GM21786 (cell line): ENCODE measurements around the gene RAET1G.
"Not testable (repeated sequence)": the region's sequence is repeated elsewhere in the genome, so short reads cannot be mapped to it uniquely, and the experiment has no call there.

Experiments used
- ATAC-seq: cut with Tn5 transposase; IDR thresholded peaks from one replicate; pipeline ENCODE4 v1.9.1; 2021; ENCODE audit not compliant: unreplicated experiment

Gene RAET1G

DNA sequence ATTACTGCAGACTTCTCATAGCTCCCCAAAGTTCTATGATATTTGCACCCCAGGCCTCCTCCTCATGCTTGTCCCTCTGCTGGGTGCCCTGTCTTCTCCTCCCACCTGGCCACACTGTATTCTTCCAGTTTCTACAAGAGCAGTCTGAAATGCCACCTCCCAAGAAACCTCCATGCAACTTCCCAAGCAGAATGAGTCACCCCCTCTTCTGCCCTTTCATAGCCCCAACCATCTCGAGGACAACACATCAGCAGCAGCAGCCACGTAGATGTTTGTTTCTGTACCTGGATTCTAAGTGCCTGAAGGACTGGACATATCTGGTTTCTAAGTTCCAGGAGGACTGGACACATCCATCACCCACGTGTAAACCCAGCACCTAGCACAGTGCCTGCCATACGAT is 12.3 kb upstream of the RAET1G start:
- ATAC-seq = no peak

DNA sequence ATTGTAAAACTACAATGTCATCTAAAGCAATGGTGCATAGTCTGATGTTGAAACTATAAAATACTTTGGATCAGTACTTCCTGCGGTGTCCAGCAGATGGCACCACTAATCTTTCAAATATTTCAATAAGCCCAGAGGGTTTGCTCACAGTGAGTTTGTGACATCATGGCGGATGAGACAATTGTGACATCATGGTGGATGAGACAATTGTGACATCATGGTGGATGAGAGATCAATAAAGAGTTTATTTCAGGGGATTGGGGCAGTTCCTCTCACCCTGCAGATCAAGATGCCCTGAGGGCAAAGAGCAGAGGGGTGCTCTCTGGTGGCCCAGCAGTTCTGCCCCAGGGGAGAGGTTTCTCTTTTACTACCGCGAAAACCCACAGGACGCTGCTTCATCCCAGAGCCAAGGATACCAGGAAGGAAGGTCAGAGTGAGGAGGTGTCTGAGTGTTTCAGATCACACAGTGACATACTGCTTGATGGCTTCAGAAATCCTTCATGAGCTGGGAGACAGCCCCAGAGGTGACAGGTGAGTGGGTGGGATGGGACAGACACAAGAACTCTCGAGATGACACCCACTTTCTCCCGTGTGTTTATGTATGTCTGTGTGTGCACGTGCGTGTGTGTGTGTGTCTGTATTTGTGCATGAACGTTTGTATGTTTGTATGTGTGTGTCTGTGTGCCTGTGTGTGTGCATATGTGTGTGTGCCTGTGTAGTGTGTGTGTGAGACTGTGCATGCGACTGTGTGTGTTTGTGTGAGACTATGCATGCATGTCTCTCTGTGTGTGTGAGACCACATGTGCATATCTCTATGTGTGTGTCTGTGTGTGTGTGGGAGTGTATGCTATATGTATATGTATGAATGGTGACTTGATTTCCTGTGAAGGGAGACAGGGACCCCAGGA is 11.6 kb upstream of the RAET1G start:
- ATAC-seq = no peak

DNA sequence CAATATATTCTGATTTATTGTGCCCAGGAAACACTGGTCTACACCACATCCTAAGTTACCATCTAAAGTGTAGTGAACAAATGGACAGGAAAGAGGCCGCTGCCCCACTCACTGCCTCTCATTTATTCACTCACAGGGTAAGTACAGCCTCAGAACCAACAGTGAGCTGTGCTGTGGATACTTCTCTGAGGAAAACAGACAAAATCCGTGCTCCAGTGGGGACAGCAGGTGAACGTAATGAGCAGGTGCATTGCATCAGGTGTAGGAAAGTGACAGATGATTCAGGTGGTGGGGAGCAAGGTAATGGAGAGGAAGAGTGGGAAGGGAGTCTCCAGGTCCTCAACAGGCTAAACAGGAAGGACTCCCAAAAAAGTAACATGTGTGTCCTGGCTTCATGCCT is 10.5 kb upstream of the RAET1G start:
- ATAC-seq = no peak

DNA sequence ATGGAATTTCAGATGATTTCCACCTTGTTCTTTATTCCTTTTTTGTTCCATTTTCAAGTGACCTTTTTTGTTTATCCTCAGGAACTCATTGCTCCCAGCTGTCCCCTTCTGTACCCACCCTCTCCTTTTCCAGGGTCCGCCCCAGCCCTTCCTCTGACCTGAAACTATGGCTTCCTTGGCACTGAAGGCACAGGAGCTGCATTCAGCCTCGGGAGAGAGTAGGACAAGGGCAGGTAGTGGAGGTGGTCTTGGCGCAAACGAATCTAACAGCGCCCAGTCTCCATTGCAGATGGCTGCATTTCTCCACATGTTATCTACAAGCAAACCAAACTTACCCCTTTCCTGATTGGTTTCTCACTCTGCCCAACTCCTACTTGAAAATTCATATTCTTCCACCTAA is 10.1 kb upstream of the RAET1G start:
- ATAC-seq = no peak

DNA sequence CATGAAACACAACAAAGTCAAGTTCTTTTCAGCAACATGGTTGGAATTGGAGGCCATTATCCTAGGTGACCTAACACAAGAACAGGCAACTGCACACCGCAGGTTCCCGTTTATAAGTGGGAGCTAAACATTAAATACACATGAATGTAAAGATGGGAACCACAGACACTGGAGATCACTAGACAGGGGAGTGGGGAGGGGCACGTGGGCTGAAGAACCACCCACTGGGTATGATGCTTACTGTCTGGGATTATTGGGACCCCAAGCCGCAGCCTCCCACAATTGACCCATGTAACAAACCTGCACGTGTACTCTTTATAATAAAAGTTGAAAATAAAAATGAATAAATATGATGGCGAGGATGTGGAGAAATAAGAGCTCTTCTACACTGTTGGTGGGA is 8.6 kb upstream of the RAET1G start:
- ATAC-seq = no peak

DNA sequence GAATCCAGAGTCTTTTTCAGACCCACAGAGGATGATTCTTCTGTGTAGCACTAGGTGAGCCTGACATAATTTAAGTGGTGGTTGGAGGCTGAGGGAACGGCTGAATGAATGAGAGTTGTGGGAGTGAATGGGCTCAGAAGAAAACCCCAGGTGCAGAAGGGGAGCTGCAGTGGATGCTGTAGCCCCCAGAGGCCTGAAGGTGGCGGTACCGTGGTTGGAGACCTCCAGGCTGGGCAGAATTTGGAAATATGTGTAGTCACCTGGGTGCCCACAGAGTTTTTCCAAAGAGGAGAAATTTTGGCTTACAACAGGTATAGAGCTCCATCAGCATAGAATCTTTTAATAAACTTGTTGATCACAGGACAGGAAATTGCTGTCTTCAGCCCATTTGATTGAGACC is 6.5 kb upstream of the RAET1G start:
- no peak for ATAC-seq

DNA sequence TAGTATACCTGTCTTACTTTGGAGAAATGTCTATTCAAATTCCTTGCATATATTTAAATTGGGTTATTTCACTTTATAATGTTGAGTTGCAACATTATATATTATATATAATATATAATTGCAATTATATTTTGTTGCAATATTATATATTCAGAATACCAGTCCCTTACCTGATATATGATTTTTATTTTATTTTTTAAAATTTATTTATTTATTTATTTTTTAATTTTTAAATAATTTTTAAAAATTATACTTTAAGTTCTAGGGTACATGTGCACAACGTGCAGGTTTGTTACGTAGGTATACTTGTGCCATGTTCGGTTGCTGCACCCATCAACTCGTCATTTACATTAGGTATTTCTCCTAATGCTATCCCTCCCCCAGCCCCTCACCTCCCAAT is 4.1 kb upstream of the RAET1G start:
- not testable (repeated sequence) for ATAC-seq

DNA sequence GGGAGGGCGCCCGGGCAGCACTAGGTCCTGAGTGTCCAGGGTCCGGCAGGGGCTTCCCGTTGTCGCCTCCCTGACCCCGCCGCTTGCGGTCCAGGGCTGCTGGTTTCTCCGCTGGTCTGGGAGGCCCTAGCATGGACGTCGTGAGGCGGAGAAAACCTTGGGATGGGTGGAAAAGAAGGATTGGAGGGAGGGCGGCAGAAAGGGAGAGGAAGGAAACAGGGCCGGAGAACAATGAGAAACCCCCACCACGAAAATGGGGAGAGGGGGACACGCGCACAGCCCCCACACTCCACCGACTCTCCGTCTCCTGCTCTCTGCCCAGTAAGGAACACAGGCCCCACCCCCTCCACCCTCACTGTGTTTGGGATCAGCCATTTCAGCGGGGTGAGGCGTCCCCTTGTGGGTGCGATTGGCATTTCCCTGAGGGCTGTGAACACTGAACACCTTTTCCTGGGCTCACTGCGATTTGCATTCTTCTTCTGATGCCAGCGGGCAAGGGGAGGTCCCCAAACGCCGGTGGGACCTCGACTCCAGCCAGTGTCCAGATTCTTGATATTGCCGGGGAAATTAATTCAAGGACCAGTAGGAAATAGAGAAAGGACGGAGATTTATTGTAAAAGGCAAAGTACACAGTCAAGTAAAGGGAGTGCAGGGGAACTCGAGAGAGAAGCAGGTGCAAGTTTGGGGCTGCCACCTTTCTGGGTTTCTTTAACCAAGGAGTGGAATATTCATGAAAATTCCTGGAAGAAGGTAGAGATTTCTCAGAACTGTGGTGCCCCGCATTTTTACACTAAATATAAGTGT is 3.3 kb upstream of the RAET1G start:
- peak; percentile 68 for ATAC-seq

DNA sequence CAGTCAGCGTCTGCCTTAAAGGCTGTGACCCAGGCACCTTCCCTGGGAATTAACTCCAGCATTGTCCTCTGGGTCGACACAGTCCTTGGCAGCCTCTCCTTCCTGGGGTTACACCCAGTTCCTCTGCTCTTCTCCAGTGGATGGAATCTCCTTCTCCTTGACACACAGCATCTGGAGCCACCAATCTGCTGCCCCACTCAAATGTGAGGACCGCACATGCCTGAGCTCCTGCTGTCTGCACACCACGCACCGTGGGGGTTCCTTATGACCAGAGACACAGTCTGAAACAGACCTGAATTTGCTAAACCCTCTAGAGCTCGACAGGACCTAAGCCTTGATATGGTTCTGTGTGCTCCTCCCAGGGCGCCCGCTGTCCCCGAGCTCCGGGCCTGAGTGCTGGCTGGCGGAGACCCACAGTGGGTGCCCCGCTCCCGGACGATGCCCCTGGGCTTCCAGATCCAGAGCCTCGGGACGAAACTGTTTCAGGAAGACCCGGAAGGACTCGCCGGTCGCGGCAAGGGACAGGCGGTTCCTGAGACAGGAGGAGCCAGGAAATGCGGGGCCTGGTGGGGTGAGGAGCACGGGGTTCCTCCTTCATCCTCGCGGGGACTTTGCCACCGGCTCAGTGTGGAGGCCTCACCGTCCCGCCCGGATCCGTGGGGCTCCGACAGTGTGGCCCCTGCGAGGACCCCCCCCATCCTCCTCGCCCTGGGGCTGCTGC is 2.5 kb upstream of the RAET1G start:
- ATAC-seq = no peak

DNA sequence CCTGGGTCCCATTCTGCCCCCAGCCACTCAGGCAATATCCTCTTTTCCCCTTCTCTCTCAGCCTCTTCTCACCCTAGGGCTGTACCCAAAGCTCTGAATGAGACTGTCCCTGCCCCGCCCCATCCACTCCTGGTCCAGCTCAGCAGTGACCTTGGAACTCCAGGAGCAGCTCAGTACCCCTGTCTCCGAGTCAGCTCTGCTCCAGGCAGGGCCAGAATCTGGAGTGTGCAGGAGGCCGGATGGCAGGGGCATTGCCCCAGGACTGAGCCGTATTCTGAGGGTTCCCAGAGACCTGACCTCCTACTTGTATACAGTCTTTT is 2.0 kb upstream of the RAET1G start:
- ATAC-seq = no peak

DNA sequence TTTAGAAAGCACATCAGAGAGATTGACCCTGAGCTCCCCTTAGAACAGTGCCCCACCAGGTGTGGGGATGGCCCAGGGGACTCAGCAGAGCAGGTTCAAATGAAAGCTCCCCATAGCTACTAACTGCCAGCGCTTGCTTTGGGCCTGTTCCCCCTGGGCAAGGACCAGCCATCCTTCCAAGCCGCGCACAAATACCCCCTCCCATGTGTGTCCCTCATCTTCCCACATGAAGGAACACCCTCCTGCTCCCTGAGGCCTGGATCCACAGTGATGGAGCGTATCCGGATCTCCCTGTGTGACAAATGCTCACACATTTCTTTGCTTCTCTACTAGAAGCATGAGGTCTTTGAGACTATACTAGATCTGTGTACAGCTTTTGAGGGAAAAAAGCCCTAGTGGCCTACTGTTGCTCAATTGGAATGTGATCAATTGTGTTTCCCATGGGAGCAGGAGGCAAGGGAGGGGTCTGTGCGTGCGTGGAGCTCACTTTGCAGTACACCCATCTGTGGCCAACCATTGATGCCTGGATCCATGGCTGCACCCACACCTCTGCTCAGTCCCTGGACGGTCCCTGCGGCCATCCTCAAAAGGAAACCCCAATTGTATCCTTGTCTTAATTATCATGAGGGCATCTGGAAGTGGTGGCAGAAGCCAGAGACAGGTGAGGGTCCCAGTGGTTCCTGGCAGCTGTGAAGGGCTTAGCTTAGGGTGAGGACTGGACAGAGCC is 1.4 kb upstream of the RAET1G start:
- ATAC-seq = no peak

DNA sequence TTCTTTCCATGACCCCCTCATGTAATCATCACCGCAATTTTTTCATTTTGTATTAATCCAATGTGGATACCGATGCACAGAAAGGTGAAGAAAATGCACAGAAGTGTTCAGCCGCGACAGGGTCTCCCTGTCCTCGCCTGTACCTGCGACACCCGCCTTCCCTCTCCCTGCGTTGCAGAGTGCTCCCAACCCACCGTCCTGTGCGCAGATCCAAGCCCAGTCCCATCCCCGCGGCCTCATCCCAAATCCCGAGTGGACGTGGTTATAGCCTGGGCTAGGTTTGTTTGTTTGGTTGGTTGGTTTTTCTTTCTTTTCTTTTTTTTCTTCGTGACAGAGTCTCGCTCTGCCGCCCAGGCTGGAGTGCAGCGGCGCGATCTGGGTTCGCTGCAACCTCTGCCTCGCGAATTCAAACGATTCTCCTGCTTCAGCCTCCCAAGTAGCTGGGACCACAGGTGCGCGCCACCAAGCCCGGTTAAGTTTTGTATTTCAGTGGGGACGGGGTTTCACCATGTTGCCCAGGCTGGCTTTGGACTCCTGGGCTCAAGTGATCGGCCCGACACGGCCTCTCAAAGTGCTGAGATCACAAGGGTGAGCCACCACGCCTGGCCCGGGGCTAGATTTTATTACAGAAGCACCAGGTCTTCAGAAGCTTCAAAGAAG is 536 bp upstream of the RAET1G start:
- no peak for ATAC-seq

DNA sequence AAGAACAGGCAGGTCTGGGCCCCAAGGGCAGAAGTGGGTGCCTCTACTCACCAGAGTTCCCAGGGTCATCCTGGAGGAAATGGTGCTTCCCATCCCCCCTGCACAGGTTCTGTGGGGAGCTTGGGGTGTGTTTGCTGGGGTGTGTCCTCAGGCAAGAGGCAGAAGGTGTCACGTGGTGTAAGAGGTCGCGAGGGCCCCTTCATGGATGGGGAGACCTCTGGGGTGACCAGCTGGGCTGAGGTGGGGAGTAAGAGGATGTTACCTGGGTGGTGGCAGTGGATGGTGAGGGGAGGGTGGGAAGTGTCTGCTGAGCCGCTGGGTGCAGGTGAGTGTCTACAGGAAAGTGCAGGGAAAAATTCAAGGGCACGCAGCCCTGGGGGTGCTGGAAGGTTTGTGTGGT is 830 bp downstream of the RAET1G start:
- not testable (repeated sequence) for ATAC-seq

DNA sequence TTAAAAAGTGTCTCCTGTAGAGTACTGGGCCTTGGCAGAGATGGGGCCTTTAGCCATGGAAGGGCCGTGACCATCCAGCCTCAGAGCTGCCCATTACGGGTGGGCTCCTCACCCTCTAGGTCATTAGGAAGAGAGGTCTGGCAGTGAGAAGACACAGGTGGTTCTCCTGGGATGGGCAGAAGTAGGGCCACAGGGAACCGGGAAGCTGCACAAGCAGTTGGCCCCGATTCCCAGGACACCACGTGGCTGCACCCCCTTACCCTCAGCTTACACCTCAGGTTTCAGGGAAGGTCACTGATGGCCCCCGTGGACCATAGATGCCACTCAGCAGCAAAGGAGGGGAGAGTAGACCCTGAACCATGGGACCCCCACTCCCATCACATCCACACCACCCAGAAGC is 1.6 kb downstream of the RAET1G start:
- no peak for ATAC-seq

DNA sequence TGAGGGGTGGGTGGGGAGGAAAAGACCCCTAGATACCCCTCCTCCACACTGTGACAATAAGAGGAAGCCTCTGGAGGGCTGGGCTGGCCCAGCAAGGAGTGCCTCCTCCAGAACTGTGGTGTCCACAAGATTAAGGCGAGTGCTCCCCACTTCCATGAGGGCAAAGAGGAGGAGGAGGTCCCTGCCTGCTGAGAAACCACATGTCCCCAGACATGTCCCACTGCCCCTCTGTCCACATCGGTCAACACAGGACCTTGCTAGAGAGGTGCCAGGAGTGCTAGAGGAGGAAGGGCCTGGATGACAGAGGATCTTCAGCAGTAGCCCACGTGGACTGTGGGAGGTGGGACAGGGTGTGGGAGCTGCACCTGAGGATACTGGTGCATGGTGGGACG is 3.1 kb downstream of the RAET1G start:
- ATAC-seq = no peak

DNA sequence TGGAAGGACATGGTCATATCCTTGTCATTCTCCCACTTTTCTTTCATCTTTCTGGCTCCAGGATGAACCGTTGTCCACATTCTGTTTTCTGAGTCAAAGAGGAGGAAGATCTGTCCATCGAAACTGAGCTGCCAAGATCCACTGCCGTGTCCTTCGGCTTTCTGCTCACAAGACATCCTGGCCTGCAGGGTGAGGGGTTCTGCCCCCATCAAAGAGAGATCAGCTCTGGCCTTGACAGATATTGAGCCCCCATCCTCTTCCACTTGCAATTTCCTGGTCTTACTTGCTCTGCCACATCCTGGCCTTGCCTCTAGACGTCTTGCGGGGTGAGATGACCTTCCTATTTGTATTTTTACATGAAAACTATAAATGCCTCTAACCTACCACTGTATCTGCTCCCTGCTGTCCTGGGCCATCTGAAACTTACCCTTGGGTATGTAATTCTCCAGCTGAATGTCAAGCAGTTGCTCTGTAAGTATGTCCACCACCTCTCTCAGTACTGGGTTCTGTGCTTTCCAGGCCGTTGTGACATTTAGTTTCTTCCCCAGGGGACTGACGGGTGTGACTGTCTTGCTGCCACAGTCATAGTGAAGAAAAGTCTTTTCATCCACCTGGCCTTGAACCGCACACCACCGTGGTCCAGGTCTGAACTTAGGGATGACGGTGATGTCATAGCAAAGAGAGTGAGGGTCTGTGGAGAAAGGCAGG is 3.6 kb downstream of the RAET1G start:
- ATAC-seq = not testable (repeated sequence)

DNA sequence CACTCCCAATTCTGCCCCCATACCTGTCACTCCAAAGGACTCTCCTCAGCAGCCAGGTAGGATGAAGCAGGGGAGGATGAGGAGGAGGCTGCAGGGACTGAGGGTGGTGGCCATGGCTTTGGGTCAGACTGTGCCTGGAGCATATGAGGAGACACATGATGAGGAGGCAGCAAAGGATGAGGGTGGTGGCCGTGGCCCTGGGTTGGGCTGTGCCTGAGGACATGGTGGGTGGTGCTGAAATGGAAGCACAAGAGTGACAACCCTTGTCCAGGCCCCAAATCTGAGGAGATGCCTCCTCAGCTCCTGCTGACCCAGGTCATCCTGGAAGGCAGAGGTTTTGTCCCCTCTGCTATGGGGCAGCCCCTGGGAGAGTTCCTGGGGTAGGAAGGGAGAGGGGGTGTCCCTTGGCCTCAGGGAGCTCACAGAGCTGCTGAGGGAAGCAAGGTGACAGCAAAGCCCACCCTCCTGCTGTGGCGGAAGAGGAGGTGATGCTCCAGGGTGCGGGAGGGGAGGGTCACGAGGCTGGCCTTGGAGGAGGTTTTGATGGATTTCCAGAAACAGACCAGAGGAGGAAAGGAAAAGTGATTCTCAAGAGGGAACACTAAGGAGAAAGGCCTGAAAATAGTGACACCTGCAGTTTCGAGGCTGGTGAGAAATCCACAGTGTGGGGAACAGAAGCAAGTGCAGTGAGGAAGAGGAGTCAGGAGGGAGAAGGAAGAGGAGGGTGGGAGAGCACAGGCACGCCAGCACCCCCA is 4.6 kb downstream of the RAET1G start:
- no peak for ATAC-seq

DNA sequence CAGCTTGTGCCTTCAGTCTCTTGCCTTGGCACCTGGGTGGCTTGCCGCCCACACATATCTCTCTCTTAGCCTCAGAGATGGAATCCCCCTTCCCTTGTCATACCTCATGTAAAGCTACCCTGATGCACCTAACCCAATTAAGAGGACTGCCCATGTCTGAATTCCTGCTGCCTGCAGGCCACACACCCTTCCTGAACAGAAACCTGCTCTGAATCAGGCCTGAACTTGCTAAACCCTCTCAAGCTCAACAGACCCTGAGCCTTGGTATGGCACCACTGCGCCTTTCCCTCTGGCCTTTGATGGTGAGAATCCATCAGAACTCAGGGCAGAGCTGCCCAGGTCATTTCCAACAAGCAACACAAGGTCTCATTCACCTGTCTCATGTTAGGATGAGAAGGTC is 5.2 kb downstream of the RAET1G start:
- ATAC-seq = no peak
